Measurements from ENCODE around the gene TTF2.

TTF2 gene

GRCh38 chr1:117061986-117062415 lies 1.9 kb downstream of the TTF2 start:
- TF ChIP-seq, protein P1, sequence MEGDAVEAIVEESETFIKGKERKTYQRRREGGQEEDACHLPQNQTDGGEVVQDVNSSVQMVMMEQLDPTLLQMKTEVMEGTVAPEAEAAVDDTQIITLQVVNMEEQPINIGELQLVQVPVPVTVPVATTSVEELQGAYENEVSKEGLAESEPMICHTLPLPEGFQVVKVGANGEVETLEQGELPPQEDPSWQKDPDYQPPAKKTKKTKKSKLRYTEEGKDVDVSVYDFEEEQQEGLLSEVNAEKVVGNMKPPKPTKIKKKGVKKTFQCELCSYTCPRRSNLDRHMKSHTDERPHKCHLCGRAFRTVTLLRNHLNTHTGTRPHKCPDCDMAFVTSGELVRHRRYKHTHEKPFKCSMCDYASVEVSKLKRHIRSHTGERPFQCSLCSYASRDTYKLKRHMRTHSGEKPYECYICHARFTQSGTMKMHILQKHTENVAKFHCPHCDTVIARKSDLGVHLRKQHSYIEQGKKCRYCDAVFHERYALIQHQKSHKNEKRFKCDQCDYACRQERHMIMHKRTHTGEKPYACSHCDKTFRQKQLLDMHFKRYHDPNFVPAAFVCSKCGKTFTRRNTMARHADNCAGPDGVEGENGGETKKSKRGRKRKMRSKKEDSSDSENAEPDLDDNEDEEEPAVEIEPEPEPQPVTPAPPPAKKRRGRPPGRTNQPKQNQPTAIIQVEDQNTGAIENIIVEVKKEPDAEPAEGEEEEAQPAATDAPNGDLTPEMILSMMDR (IDR thresholded peaks at IDR 0.05; ENCODE audit: control extremely low read depth, extremely low read depth, low read depth, missing control alignments), result no peak
- peak; percentile 63 for DNase-seq (ENCODE audit: extremely low spot score)
- CTCF ChIA-PET, result interaction anchor here (0.9 to 1.7 kb wide), 7 partner anchors 10 to 833 kb away, joined by 3 to 5 read pairs (median 4); no protein-coding TSS in a partner anchor
- POLR2A ChIA-PET, result interaction anchor here (0.7 kb wide), 1 partner anchor 53 kb away, joined by 8 read pairs; no protein-coding TSS in a partner anchor

DNA sequence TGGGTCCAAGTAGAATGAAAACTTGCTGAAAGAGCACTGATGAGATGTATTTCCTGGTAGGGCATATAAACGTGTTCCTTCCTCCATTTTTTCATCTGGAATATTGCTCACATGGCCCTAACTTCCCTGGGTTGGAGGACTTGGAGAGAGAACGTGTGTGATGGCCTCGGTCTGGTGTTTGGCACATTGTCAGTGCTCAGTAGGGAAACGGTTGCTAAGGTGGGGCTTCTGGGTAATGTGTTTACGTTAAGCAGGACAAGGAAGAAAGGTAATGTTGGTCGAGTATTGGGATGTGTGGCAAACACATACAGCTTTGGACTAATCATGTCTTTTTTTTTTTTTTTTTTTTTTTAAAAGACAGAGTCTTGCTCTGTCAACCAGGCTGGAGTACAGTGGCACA lies 6.2 kb downstream of the TTF2 start:
- ChIA-PET CTCF (interaction anchor here (1.9 to 7.3 kb wide), 12 partner anchors 8 to 830 kb away, joined by 8 to 97 read pairs (median 16); no protein-coding TSS in a partner anchor), POLR2A (no interaction called here)
- TF ChIP-seq, protein P1 (IDR thresholded peaks at IDR 0.05; ENCODE audit: control extremely low read depth, extremely low read depth, low read depth, missing control alignments), result no peak
- DNase-seq (ENCODE audit: extremely low spot score), result no peak

DNA sequence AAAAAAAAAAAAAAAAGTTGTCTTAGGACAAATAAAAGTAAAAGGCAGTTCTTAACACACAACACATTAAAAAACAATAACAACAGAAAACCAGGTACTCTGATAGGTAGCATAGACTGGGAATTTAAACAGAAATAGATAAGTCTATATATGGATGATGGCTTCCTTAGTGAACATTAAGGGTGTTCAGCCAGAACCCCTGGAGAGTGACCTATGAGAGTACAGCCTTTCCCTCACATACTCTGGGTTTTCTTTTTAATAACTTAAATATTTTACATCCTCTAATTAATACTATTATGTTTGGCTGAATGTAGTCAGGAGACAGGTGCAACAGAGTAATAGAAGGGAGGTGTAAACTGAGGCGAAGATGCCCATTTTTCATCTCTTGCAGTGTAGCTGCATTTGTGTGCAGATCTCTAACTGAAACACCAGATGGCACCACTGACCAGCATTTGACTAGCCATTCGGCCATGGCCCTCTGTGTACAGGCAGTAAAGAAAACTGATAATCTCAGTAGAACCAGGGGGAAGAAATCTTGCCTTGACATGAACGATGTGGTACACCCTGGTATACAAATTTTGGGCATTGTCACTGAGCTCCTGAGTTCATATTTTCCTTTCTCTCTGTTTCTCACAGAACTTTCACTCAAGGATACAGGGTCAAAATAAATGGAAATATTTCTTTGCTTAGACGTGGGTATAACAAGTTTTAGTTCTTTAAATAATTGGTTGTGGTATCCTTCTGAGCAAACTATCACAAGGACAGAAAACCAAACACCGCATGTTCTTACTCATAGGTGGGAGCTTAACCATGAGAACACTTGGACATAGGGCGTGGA lies 7.6 kb downstream of the TTF2 start:
- CTCF ChIA-PET, result interaction anchor here (0.7 to 7.3 kb wide), 35 partner anchors 8 to 828 kb away, joined by 3 to 97 read pairs (median 6); no protein-coding TSS in a partner anchor
- DNase-seq (ENCODE audit: extremely low spot score), result peak; percentile 50

DNA sequence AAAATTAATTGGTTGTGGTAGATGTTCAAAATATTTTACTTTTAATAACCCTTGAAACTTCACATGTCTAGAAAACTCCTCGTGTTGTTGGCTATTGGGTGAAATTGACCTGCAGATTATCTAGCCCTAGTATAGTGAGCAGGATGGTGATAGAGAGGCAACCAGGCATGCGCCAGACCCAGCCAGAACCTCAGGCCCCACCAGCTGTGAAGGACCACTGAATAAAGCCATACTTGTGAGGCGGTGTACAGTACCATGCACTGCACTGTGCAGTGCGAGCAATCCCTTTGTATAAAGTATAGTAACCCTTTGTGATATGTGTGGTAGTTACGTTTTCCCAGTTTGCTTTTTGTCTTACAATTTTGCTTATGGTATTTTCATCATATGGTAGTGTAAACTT lies 8.5 kb downstream of the TTF2 start:
- no peak for DNase-seq (ENCODE audit: extremely low spot score)
- TF ChIP-seq, protein P1 (IDR thresholded peaks at IDR 0.05; ENCODE audit: control extremely low read depth, extremely low read depth, low read depth, missing control alignments), result no peak
- ChIA-PET POLR2A (interaction anchor here (0.9 kb wide), 1 partner anchor 9 kb away, joined by 4 read pairs; the partner anchor contains the start of gene TTF2), CTCF (interaction anchor here (1.1 to 7.3 kb wide), 29 partner anchors 9 to 827 kb away, joined by 3 to 97 read pairs (median 8); no protein-coding TSS in a partner anchor)

More for the DNA sequence above, 7.6 kb downstream of the TTF2 start:
- POLR2A ChIA-PET, result no interaction called here
- TF ChIP-seq, protein P1 (IDR thresholded peaks at IDR 0.05; ENCODE audit: control extremely low read depth, extremely low read depth, low read depth, missing control alignments), result peak; percentile 68

DNA sequence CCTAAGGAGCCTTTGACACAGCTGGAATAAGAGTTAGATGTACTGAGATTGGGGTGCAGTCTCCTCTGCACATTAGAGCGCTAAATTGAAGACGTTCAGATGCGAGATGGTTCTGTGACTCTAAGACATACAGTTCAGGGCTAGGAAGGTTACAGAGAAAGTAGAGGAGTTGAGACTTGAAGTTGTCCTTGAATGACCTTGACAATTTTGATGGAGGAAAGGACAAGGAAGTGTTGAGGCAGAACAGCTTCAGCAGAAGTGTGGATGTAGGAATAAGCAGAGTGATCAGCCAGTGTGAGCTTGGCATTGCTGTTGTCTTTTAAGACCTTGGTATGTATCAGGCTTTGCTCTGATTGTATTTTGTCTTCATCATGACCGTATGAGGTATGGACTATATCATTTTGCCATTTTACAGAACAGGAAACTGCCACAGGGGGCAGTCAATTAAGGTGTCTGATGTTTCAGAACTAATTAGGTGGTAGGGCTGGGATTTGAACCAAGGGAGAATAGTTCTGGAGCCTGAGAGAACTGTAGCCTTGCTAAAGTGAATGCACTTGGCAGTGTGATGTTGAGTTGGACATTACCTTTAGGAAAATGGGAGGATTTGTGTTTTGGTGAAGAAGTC lies 9.2 kb downstream of the TTF2 start:
- TF ChIP-seq, protein P1 (IDR thresholded peaks at IDR 0.05; ENCODE audit: control extremely low read depth, extremely low read depth, low read depth, missing control alignments), result no peak
- CTCF ChIA-PET, result interaction anchor here (0.9 to 7.3 kb wide), 16 partner anchors 9 to 827 kb away, joined by 3 to 97 read pairs (median 9); partner anchors contain the start of gene TTF2
- POLR2A ChIA-PET, result interaction anchor here (0.9 kb wide), 1 partner anchor 9 kb away, joined by 4 read pairs; the partner anchor contains the start of gene TTF2
- no peak for DNase-seq (ENCODE audit: extremely low spot score)

DNA sequence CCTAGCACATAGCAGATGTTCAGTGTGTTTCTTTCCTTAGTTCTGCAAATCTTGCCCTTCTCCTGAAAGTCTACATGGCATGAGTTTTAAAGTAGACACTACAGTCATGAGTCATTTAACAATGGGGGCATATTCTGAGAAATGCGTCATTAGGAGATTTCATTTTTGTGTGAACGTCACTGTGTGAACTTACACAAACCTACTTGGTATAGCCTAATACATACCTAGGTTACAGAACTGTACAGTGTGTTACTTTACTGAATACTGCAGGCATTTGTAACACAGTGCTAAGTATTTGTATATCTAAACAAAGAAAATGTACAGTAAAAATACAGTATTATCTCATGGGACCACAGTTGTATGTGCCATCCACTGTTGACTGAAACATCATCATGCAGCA lies 10.0 kb downstream of the TTF2 start:
- ChIA-PET POLR2A (no interaction called here), CTCF (interaction anchor here (0.9 to 7.3 kb wide), 9 partner anchors 10 to 826 kb away, joined by 3 to 97 read pairs (median 9); partner anchors contain the start of gene TTF2)
- no peak for DNase-seq (ENCODE audit: extremely low spot score)
- TF ChIP-seq, protein P1 (IDR thresholded peaks at IDR 0.05; ENCODE audit: control extremely low read depth, extremely low read depth, low read depth, missing control alignments), result no peak

Measured in GM10248 (cell line).